Glomerular endothelial cell (primary cell): ENCODE data around the gene COG2. TPM values are rescaled to one million over a fixed set of nuclear protein-coding genes. Genes with fewer than 3 reads are reported as not detected.
A peak's percentile ranks its signal among the peaks of the same experiment; 100 is the strongest.
"Not testable (repeated sequence)": the region's sequence is repeated elsewhere in the genome, so short reads cannot be mapped to it uniquely, and the experiment has no call there.

Experiments used
- DNase-seq: peaks from one replicate; pipeline ENCODE4 v3.0.0-alpha.2; 2011; ENCODE audit warnings: low read depth, low spot score; ENCODE audit errors: extremely low read depth
- total RNA-seq: library from RNA; depleted of rRNA; stranded (reverse); fragments of >200 nt; gene quantifications from 2 replicates; pipeline ENCODE4 v1.2.3, GENCODE V29; 2015

COG2 gene
- 13.8 and 18.7 TPM in 2 replicates for total RNA-seq

GRCh38 chr1:230642263-230642959, at the start of gene COG2:
Gene COG2 (plus strand): TSS chr1:230642481. CDS start chr1:230642607, 126 bp downstream.
- peak; percentile 34 for DNase-seq

- DNase-seq: no peak
Observed at GRCh38 chr1:230592848-230593414, 49.4 kb upstream of the COG2 start.

GRCh38 chr1:230594214-230594773, 48.0 kb upstream of the COG2 start:
- no peak for DNase-seq

GRCh38 chr1:230595181-230595580, 47.1 kb upstream of the COG2 start:
- DNase-seq: no peak

- no peak for DNase-seq
Observed at GRCh38 chr1:230596306-230596705, 46.0 kb upstream of the COG2 start.

- DNase-seq: no peak
Observed at GRCh38 chr1:230598745-230599144, 43.5 kb upstream of the COG2 start.

- no peak for DNase-seq
Observed at GRCh38 chr1:230599926-230600656, 42.2 kb upstream of the COG2 start.

- DNase-seq: not testable (repeated sequence)
Observed at GRCh38 chr1:230600657-230601400, 41.5 kb upstream of the COG2 start.

- no peak for DNase-seq
Observed at GRCh38 chr1:230609208-230609607, 33.1 kb upstream of the COG2 start.

GRCh38 chr1:230610589-230610988, 31.7 kb upstream of the COG2 start:
- DNase-seq: no peak

GRCh38 chr1:230611128-230611877, 31.0 kb upstream of the COG2 start:
- DNase-seq: no peak

GRCh38 chr1:230611878-230612235, 30.4 kb upstream of the COG2 start:
- DNase-seq: no peak

GRCh38 chr1:230612651-230613050, 29.6 kb upstream of the COG2 start:
- no peak for DNase-seq

- DNase-seq: no peak
Observed at GRCh38 chr1:230614121-230614520, 28.2 kb upstream of the COG2 start.

- DNase-seq: no peak
Observed at GRCh38 chr1:230618537-230618936, 23.7 kb upstream of the COG2 start.

GRCh38 chr1:230620649-230621323, 21.5 kb upstream of the COG2 start:
- DNase-seq: no peak

GRCh38 chr1:230621324-230622030, 20.8 kb upstream of the COG2 start:
- no peak for DNase-seq

GRCh38 chr1:230622151-230622550, 20.1 kb upstream of the COG2 start:
- DNase-seq: no peak

GRCh38 chr1:230624097-230624713, 18.1 kb upstream of the COG2 start:
- no peak for DNase-seq
